Stimulated activated CD8-positive, alpha-beta memory T cell treated with anti-CD3 and anti-CD28 coated beads, Interleukin-15, amount 100 ng/mL, for 1 hour (primary cell): ENCODE results near the gene UBE2V1.
"Not testable (repeated sequence)": the region's sequence is repeated elsewhere in the genome, so short reads cannot be mapped to it uniquely, and the experiment has no call there.

Experiments used
- DNase-seq: peaks from one replicate; pipeline ENCODE4 v3.0.0-alpha.2; 2020; ENCODE audit warnings: low read depth

Gene UBE2V1

DNA sequence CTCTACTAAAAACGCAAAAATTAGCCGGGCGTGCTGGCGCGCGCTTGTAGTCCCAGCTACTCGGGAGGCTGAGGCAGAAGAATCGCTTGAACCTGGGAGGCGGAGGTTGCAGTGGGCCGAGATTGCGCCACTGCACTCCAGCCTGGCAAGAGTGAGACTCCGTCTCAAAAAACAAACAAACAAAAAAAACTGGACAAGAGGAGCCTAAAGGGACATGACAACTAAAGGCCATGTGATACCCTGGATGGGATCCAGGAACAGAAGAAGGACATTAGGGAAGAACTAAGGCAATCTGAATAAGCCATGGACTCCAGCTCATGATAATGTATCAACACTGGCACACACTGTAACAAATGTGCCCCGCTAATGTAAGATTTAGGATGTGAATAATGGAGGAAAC is 24.8 kb upstream of the UBE2V1 start:
- not testable (repeated sequence) for DNase-seq

GRCh38 chr20:50136822-50137599 is 24.1 kb upstream of the UBE2V1 start:
- DNase-seq: no peak

DNA sequence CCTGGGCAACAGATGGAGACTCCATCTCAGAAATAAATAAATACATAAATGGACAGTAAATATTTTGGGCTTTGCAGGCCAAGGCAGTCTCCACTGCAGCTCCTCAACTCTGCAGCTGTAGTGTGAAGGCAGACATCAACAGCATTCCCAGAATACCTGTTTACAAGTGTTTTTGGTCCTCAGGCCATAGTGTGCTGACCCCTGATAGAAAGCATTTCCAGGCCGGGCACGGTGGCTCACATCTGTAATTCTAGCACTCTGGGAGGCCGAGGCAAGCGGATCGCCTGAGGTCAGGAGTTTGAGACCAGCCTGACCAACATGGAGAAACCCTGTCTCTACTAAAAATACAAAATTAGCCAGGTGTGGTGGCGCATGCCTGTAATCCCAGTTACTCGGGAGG is 22.2 kb upstream of the UBE2V1 start:
- not testable (repeated sequence) for DNase-seq

DNA sequence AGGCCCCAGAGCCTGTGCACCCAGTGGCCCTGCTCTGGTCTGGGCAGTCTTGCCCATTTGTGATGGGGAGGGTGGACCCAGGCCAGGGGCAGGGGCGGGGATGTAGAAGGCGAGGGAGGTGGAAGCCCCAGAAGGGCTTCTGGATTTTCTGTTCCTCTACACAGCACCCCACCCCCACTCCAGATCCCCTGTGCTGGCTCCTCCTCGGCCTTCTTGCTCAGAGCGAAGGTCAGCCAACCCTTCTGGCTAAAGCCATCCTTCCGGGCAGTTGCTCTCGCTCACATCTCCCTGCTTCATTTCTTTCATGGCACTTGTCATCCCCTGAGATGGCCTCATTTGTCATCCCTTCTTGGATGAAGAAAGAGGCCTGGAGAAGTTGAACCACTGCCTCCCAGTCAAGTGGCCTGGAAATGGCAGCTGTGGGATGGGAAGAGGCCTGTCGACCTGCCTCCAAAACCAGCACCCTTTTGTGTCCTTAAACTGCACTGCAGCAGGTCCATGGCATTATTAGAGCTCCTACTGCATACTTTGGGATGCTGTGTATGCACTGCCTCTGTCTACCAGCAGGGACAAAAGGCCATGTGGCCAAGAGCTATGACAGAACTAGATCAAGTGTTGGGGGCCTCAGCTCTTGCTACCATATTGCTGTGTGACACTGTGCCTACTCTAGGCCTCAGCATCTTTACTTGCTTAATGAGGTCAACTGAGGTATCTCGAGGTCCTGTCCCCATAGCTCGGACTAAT is 20.7 kb upstream of the UBE2V1 start:
- DNase-seq: no peak

- no peak for DNase-seq
Measured at GRCh38 chr20:50133041-50133440, 20.1 kb upstream of the UBE2V1 start.

DNA sequence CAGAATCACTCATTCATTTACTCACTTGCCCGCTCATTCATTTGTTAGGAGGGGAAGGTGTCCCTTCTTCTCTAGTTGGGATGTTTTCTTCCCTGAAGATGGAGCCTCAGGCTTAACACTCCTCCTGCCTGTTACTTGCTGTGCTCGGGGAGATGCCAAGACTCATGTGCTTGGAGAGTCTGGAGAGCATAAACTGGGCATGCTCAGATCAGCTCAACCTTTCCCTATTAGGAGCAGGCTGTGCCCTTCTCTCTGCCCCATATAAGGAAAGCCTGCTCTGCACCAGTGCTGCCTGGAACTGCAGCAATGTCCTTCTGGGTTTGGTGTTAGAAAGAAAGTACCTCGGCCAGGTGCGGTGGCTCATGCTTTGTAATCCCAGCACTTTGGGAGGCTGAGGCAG is 18.0 kb upstream of the UBE2V1 start:
- no peak for DNase-seq

GRCh38 chr20:50130356-50130723 is 17.4 kb upstream of the UBE2V1 start:
- DNase-seq: no peak

DNA sequence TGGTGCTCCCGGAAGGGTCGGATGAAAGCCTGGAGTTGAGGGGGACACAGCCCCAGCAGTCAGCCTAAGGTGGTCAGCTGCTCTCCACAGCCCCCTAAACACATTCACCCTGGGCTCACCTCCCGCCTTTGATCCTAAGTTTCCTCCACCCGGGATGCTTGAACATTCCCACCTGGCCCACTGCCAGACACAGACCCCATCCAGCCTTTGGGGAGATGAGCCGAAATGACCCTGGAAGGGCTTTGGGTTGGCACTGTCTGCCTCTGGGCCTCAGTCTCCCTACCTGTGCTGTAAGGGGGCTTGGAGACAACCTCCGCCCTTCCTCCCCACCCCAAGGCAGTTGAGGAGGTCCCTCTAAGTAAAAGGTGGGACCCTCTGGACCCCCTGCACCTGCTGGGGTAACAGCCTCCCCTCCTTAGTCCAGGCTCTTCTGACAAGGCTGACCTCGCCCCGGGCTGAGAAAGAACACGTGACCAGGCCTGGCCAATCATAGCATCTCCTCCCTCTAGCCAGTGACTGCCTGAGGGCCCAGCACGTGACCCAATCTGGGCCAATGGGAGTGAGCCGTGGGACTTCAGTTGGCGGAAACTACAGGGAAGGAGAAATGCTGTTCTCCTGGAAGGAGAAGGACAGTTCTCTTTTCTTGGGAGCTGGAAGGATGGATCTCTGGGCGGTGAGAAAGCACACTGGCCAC is 16.9 kb upstream of the UBE2V1 start:
- DNase-seq: no peak

- DNase-seq: no peak
Measured at GRCh38 chr20:50128520-50128905, 15.6 kb upstream of the UBE2V1 start.

DNA sequence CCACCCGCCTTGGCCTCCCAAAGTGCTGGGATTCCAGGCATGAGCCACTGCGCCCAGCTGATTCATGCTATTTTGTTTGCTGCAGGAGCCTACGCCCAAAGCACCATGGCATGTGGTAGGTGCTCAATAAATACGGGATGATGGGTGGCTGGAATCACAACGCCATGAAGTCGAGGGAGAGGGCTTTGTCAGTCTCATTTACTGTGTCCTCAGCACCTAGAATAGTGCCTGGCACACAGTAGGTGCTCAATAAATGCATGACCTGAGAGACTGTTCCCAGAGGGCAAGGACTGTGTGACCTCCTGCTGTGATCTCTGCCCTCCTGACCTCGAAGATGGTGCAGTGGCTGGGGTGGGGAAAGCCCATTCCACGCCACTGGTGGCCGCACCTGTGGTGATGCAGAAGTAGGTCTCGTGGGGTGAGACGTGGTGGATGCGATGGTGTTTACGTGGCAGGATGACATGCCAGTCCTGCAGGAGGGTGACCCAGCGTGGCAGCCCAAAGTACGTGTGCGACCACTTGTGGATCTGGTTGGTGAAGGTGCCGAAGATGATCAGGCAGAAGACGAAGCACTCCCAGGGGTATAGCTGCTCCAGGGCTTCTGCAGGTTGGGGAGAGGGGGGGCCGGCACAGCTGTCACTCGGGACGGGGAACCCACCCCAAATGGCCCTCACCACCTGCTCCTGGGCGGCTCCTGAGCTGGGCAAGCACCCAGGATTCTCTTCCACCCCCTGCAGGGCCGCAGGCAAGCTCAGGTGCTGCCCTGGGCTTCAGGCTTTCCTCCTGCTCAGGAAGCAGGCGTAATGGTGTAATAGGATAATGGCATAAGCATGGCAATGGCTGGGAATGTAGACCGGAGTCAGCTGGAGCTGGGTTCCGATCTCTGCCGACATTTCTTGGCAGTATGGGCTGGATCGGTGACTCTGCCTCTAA is 14.9 kb upstream of the UBE2V1 start:
- no peak for DNase-seq

DNA sequence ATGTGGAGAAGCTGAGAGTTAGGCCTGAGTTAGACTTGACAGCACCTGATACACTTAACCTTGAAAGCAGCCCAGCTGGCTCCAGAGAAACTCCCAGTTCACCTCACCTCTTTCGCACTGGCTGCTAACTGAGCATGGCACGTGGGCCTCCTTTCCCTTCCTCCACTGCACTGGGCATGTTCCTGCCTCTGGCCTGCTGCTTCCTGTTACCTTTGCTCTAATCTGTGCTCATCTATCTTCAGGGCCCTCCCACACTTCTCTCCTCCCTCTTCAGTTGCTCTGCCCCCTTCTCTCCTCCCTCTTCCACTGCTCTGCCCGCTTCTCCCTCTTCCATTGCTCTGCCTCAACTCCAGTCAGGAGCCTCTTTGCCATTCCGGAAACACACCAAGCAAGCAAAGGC is 13.7 kb upstream of the UBE2V1 start:
- no peak for DNase-seq

GRCh38 chr20:50125279-50125678 is 12.3 kb upstream of the UBE2V1 start:
- DNase-seq: no peak

GRCh38 chr20:50124496-50124895 is 11.5 kb upstream of the UBE2V1 start:
- DNase-seq: no peak

DNA sequence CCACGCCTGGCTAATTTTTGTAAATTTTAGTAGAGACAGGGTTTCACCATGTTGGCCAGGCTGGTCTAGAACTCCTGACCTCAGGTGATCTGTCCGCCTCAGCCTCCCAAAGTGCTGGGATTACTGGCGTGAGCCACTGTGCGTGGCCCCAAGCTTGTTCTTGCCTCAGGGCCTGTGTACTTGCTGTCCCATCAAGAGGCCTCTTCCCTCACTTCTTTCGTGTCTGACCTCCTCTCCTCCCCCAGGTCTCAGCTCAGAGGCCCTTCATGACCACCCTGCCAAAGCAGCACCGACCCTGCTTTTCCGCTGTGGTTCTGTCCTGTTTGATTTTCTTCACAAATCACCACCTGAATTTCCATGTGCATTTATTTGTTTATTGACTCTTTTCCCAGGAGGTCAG is 10.5 kb upstream of the UBE2V1 start:
- no peak for DNase-seq

GRCh38 chr20:50122763-50123162 is 9.8 kb upstream of the UBE2V1 start:
- DNase-seq: no peak

DNA sequence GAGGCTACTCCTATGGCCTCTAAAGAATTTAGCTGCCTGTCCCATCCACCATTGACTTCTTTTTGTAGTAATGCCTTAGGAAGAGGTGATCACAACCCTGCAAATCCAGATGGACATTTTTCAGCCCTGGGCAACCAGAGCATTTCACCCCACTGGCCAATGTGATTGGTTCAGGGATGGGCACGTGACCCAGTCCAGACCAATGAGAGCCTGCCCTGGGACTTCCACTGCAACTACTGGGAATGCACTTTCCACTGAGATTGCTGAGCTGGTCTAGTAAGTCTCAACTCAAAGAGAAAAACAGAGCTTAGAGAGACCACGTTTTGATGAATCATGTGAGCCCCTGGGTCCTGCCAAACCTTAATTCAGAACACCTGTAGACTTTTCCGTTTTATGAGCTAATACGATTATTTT is 8.9 kb upstream of the UBE2V1 start:
- no peak for DNase-seq

GRCh38 chr20:50120935-50121693 is 8.2 kb upstream of the UBE2V1 start:
- peak; percentile 30 for DNase-seq

DNA sequence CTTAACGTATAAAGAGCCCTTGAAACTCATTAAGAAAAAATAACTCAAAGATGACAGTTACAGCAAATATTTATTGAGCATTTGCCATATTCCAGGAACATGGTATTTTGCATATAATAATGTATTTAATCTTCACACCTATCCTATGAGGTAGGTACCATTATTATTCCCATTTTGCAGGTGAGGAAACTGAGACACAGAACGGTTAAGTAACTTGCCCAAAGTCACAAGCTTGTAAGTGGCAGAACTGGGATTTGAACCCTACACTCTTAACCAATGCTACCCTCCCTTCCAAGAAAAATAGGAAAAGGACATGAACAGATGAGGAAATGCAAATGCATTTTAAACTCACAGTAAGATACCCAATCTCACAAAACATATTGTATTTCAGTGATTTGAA is 5.3 kb upstream of the UBE2V1 start:
- no peak for DNase-seq

- no peak for DNase-seq
Measured at GRCh38 chr20:50116368-50116999, 3.5 kb upstream of the UBE2V1 start.

- peak; percentile 75 for DNase-seq
Measured at GRCh38 chr20:50115591-50116367, 2.8 kb upstream of the UBE2V1 start.
